Nucleus accumbens (tissue), 56 donors: Measurements from ENCODE around the gene BCL6B.
A peak's percentile ranks its signal among the peaks of the same experiment; 100 is the strongest.
"Not testable (repeated sequence)": the region's sequence is repeated elsewhere in the genome, so short reads cannot be mapped to it uniquely, and the experiment has no call there.

Experiments
- DNase-seq, 56 donors: peaks; one replicate each; lab custom pipeline; 2025; lab: John Stamatoyannopoulos, UW

Gene BCL6B

GRCh38 chr17:7050583-7050982 is 27.7 kb downstream of the BCL6B start:
- not testable (repeated sequence) for DNase-seq

- no peak for DNase-seq
Measured at GRCh38 chr17:7056386-7056785, 33.5 kb downstream of the BCL6B start.

GRCh38 chr17:7058831-7059447 is 36.1 kb downstream of the BCL6B start:
- DNase-seq = no peak

- DNase-seq = peak in 16 of 56 donors; percentile 7 to 52 (median 29)
Measured at GRCh38 chr17:7060165-7060891, 37.5 kb downstream of the BCL6B start.

GRCh38 chr17:7063518-7064094 is 40.8 kb downstream of the BCL6B start:
- peak in 7 of 56 donors; percentile 13 to 33 (median 23) for DNase-seq

GRCh38 chr17:7064261-7064660 is 41.4 kb downstream of the BCL6B start:
- DNase-seq = no peak

GRCh38 chr17:7067198-7067597 is 44.3 kb downstream of the BCL6B start:
- DNase-seq = no peak

- no peak for DNase-seq
Measured at GRCh38 chr17:7068268-7068667, 45.4 kb downstream of the BCL6B start.

- no peak for DNase-seq
Measured at GRCh38 chr17:7070712-7071111, 47.9 kb downstream of the BCL6B start.

- no peak for DNase-seq
Measured at GRCh38 chr17:7072406-7072805, 49.6 kb downstream of the BCL6B start.

GRCh38 chr17:7074931-7075330 is 52.1 kb downstream of the BCL6B start:
- DNase-seq = no peak

- no peak for DNase-seq
Measured at GRCh38 chr17:7077911-7078546, 55.2 kb downstream of the BCL6B start.

GRCh38 chr17:7078711-7079110 is 55.9 kb downstream of the BCL6B start:
- DNase-seq = no peak
